HepG2 (cell line): ENCODE results near the gene CLCC1.
"Not testable (repeated sequence)": the region's sequence is repeated elsewhere in the genome, so short reads cannot be mapped to it uniquely, and the experiment has no call there.

Source experiments
- CBFB ChIP-seq: sonication (generic); formaldehyde crosslinking; IDR thresholded peaks from 2 replicates; pipeline ENCODE4 v1.4.0; 2020; ENCODE audit warnings: missing genetic modification reagents
- CTCF ChIP-seq: sonication (generic); formaldehyde crosslinking; IDR thresholded peaks from 2 replicates; pipeline ENCODE4 v1.5.0; 2020; ENCODE audit warnings: mild to moderate bottlenecking, missing genetic modification reagents, moderate library complexity
- ELF1 ChIP-seq: sonication (generic); formaldehyde crosslinking; IDR thresholded peaks from 2 replicates; pipeline ENCODE4 v1.4.0; 2020; ENCODE audit warnings: missing genetic modification reagents
- EZH2 ChIP-seq: conservative IDR thresholded peaks from 2 replicates; pipeline ENCODE4 v1.6.1; 2012; ENCODE audit warnings: mild to moderate bottlenecking, low read depth, low read length, moderate library complexity
- JUND ChIP-seq: sonication (generic); formaldehyde crosslinking; IDR thresholded peaks from 2 replicates; pipeline ENCODE4 v1.8.0; 2022; ENCODE audit warnings: mild to moderate bottlenecking, missing genetic modification reagents
- MBD4 ChIP-seq: IDR thresholded peaks from 2 replicates; pipeline ENCODE4 v1.6.1; 2012; ENCODE audit warnings: low read length, inconsistent platforms, borderline replicate concordance
- MIER2 ChIP-seq: IDR thresholded peaks from 2 replicates; pipeline ENCODE4 v1.6.1; 2016; ENCODE audit warnings: missing biosample characterization, missing genetic modification reagents
- POLR2A ChIP-seq, 2 experiments: IDR thresholded peaks; 2 replicates each; pipeline ENCODE4 v1.6.1; 2011; ENCODE audit warnings: low read depth in 2 of 2, low read length in 2 of 2, mild to moderate bottlenecking in 1 of 2, moderate library complexity in 1 of 2; ENCODE audit not compliant: insufficient read depth in 1 of 2
- SETDB1 ChIP-seq: sonication (generic); formaldehyde crosslinking; IDR thresholded peaks from 2 replicates; pipeline ENCODE4 v1.5.1; 2020; ENCODE audit warnings: missing genetic modification reagents, mild to moderate bottlenecking, borderline replicate concordance
- SMAD9 ChIP-seq: sonication (generic); formaldehyde crosslinking; IDR thresholded peaks from 2 replicates; pipeline ENCODE4 v1.5.1; 2020; ENCODE audit warnings: mild to moderate bottlenecking, missing genetic modification reagents
- SNAPC5 ChIP-seq: sonication (generic); formaldehyde crosslinking; IDR thresholded peaks from 2 replicates; pipeline ENCODE4 v1.8.1; 2023; ENCODE audit warnings: mild to moderate bottlenecking, missing genetic modification reagents, borderline replicate concordance
- STAT6 ChIP-seq: sonication (generic); formaldehyde crosslinking; IDR thresholded peaks from 2 replicates; pipeline ENCODE4 v1.4.0; 2020; ENCODE audit warnings: missing genetic modification reagents, mild to moderate bottlenecking, borderline replicate concordance
- TCF7L2 ChIP-seq: IDR thresholded peaks from 2 replicates; pipeline ENCODE4 v1.6.1; 2011; ENCODE audit warnings: mild to moderate bottlenecking, low read depth, low read length, moderate library complexity
- ZSCAN29 ChIP-seq: sonication (generic); formaldehyde crosslinking; conservative IDR thresholded peaks from 2 replicates; pipeline ENCODE4 v1.4.0; 2020; ENCODE audit warnings: mild to moderate bottlenecking, missing genetic modification reagents

- not testable (repeated sequence) for TF ChIP-seq POLR2A (IDR thresholded peaks at IDR 0.05; ENCODE audit: insufficient read depth in 1 of 2, low read depth in 2 of 2, low read length in 2 of 2); EZH2; SMAD9; JUND; STAT6 (CRISPR knock-in tag); MBD4; ELF1; CTCF (CRISPR knock-in tag); ZSCAN29 (CRISPR knock-in tag); CBFB (CRISPR knock-in tag); TCF7L2; MIER2 (CRISPR knock-in tag); SNAPC5; SETDB1 (CRISPR knock-in tag)
Observed at GRCh38 chr1:108927565-108927964, 35.7 kb downstream of the CLCC1 start.
